ENCODE results near the gene SLITRK6.
"Not testable (repeated sequence)": the region's sequence is repeated elsewhere in the genome, so short reads cannot be mapped to it uniquely, and the experiment has no call there.

SLITRK6 gene, protein sequence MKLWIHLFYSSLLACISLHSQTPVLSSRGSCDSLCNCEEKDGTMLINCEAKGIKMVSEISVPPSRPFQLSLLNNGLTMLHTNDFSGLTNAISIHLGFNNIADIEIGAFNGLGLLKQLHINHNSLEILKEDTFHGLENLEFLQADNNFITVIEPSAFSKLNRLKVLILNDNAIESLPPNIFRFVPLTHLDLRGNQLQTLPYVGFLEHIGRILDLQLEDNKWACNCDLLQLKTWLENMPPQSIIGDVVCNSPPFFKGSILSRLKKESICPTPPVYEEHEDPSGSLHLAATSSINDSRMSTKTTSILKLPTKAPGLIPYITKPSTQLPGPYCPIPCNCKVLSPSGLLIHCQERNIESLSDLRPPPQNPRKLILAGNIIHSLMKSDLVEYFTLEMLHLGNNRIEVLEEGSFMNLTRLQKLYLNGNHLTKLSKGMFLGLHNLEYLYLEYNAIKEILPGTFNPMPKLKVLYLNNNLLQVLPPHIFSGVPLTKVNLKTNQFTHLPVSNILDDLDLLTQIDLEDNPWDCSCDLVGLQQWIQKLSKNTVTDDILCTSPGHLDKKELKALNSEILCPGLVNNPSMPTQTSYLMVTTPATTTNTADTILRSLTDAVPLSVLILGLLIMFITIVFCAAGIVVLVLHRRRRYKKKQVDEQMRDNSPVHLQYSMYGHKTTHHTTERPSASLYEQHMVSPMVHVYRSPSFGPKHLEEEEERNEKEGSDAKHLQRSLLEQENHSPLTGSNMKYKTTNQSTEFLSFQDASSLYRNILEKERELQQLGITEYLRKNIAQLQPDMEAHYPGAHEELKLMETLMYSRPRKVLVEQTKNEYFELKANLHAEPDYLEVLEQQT

DNA sequence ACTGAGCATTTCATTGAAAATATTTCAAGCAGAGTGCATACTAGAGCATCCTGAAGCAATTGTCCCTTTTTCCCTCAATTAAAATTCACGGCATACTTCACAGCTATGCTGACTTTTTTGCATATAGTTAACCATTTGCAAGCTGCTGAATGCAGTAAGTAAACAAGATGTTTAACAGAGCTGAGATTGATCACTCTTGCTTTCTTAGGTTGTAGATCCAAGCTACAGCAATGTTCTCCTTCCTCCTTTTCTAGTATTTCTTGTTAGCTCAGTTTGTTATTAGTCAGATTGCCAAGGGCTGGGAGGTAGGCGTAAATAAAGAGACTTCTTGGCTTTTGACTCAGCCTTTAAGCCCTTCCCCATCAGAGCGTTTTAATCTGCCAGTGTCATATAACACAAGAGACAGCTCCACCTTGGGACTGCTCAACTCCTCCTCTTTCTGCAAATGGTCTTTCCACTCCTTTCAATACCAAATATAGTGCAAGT is at the start of gene SLITRK6:
Gene SLITRK6 (minus strand): TSS at position 323 of the 486 bp plus-strand sequence. CDS start 2,911 bp downstream, outside the sequence.
- DNase-seq: no peak

- no peak for DNase-seq
Observed at GRCh38 chr13:85847012-85847411, 47.8 kb upstream of the SLITRK6 start.

GRCh38 chr13:85841427-85841826 is 42.2 kb upstream of the SLITRK6 start:
- DNase-seq: no peak

GRCh38 chr13:85833921-85834320 is 34.7 kb upstream of the SLITRK6 start:
- peak; percentile 13 to 14 for DNase-seq

- DNase-seq: peak in 1 of 2 donors; percentile 28
Observed at GRCh38 chr13:85828094-85828684, 29.0 kb upstream of the SLITRK6 start.

- no peak for DNase-seq
Observed at GRCh38 chr13:85825454-85825853, 26.2 kb upstream of the SLITRK6 start.

DNA sequence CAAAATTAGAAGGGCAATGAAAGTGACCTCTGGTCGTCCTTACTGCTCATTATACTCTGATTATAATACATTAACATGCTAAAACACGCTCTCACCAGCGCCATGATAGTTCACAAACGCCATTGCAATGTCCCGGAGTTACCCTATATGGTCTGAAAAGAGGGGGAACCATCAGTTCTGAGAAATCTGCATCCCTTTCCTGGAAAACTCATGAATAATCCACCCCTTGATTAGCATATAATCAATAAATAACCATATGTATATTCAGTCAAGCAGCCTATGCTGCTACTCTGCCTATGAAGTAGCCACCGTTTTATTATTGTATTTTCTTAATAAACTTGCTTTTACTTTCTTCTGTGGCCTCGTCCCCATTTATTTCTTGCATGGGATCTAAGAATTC is 24.6 kb upstream of the SLITRK6 start:
- no peak for DNase-seq

GRCh38 chr13:85819513-85819912 is 20.3 kb upstream of the SLITRK6 start:
- DNase-seq: no peak

DNA sequence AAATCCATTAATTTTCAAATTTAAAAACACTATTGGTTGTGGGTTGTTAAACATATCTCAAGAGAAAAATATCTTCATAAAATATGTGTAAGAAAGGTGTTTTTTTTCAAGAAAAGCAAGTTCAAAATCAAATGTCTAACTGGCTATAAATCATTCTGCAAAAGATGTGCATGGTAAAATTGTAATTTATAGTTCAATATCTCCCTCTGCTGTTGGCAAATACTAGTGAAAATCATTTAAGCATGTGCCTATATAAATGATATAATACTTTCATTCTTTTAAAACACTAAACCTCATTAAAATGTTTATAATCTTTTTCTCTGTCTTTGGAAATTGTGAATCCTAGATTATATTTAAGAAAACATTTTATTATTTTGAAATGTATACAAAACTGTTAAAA is 17.2 kb upstream of the SLITRK6 start:
- DNase-seq: no peak

GRCh38 chr13:85812282-85812681 is 13.1 kb upstream of the SLITRK6 start:
- no peak for DNase-seq

DNA sequence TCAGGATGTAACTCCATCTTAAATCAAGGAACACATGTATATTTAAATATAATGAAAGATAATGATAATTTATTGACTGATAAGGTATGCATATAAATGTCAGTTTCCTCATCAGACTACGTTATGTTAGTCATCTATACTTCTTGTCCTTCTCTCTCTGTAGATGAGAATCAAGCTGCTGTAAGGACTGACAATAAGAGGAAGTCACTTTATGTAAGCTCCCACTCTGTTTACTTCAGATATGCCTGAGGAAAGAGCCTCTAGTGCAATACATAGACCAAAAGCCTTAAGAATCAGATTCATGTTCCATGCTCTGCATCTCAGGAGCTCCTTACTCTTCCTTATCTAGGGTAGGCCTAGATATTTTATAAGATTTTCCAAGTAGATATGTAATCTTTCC is 9.6 kb upstream of the SLITRK6 start:
- DNase-seq: no peak

GRCh38 chr13:85806553-85807175 is 7.4 kb upstream of the SLITRK6 start:
- peak in 1 of 2 donors; percentile 56 for DNase-seq

GRCh38 chr13:85798556-85798955 is 663 bp downstream of the SLITRK6 start:
- no peak for DNase-seq

DNA sequence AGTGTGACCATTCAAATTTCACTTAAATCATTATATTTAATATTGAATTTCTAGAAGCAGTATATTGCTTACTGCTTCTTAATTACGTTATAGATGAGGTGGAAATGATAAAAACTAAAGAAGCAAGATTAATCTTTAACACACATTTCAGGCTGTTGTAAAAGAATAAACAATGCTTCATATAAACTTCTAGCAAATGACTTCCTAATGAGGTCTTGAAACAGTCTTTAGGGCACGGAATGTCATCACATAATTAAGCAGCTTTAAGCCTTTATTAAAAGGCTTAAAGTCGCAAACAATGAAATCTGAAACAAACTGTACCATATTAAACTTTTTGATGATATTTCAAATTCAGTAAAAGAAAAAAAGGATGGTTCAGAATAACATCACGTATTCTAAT is 1.9 kb downstream of the SLITRK6 start:
- no peak for DNase-seq

- DNase-seq: no peak
Observed at GRCh38 chr13:85785205-85785604, 14.0 kb downstream of the SLITRK6 start.

- no peak for DNase-seq
Observed at GRCh38 chr13:85772367-85772766, 26.9 kb downstream of the SLITRK6 start.

GRCh38 chr13:85771856-85772255 is 27.4 kb downstream of the SLITRK6 start:
- no peak for DNase-seq

GRCh38 chr13:85768946-85769345 is 30.3 kb downstream of the SLITRK6 start:
- DNase-seq: no peak

DNA sequence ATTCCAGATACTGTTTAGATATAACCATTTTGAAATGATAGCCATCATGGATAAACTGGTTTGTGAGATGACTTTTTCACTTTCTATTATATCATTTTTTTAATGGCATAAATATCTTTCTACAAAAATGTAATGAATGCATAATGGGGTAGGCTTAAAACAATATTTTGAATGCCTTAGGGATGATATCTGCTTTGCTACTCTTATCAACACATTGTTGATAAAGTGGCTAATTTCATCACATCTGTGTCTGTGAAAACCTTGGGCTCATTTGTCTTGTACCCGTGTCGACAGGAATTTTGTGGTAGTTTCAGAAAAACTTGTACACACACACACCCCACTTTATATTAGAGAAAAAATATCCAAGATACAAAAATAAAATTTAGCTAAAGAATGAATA is 44.1 kb downstream of the SLITRK6 start:
- DNase-seq: no peak

GRCh38 chr13:85743201-85743770 is 55.9 kb downstream of the SLITRK6 start:
- not testable (repeated sequence) for DNase-seq
